Non-pigmented ciliary epithelial cell (primary cell): ENCODE measurements around the gene LRRC61.
"Not testable (repeated sequence)": the region's sequence is repeated elsewhere in the genome, so short reads cannot be mapped to it uniquely, and the experiment has no call there.

Experiments
- DNase-seq: peaks from one replicate; pipeline ENCODE4 v3.0.0-alpha.2; 2010; ENCODE audit warnings: low read depth

The LRRC61 gene

GRCh38 chr7:150322833-150323681, at the start of gene LRRC61, which contains the start of gene ACTR3C:
LRRC61 (plus strand) TSS chr7:150323355; CDS start chr7:150336862, 13,507 bp downstream.
ACTR3C (minus strand) TSS chr7:150323545; CDS start chr7:150295296, 28,249 bp downstream.
- DNase-seq: no peak

- DNase-seq: not testable (repeated sequence)
Observed at GRCh38 chr7:150276132-150276695, 46.9 kb upstream of the LRRC61 start.

GRCh38 chr7:150278383-150278782, 44.8 kb upstream of the LRRC61 start:
- DNase-seq: not testable (repeated sequence)

GRCh38 chr7:150281681-150282403, 41.3 kb upstream of the LRRC61 start:
- not testable (repeated sequence) for DNase-seq

- DNase-seq: not testable (repeated sequence)
Observed at GRCh38 chr7:150283111-150283510, 40.0 kb upstream of the LRRC61 start.

- not testable (repeated sequence) for DNase-seq
Observed at GRCh38 chr7:150283608-150284007, 39.5 kb upstream of the LRRC61 start.

GRCh38 chr7:150285849-150286754, 37.1 kb upstream of the LRRC61 start:
- not testable (repeated sequence) for DNase-seq

GRCh38 chr7:150287815-150288214, 35.3 kb upstream of the LRRC61 start:
- DNase-seq: not testable (repeated sequence)

GRCh38 chr7:150288816-150289215, 34.3 kb upstream of the LRRC61 start:
- DNase-seq: not testable (repeated sequence)

- not testable (repeated sequence) for DNase-seq
Observed at GRCh38 chr7:150290317-150290716, 32.8 kb upstream of the LRRC61 start.

- not testable (repeated sequence) for DNase-seq
Observed at GRCh38 chr7:150295027-150295426, 28.1 kb upstream of the LRRC61 start.

GRCh38 chr7:150295614-150296013, 27.5 kb upstream of the LRRC61 start:
- not testable (repeated sequence) for DNase-seq

- not testable (repeated sequence) for DNase-seq
Observed at GRCh38 chr7:150296802-150297201, 26.4 kb upstream of the LRRC61 start.

GRCh38 chr7:150297978-150298377, 25.2 kb upstream of the LRRC61 start:
- DNase-seq: not testable (repeated sequence)

- DNase-seq: not testable (repeated sequence)
Observed at GRCh38 chr7:150302908-150303310, 20.2 kb upstream of the LRRC61 start.

GRCh38 chr7:150304499-150305258, 18.5 kb upstream of the LRRC61 start:
- not testable (repeated sequence) for DNase-seq

GRCh38 chr7:150305259-150305902, 17.8 kb upstream of the LRRC61 start:
- not testable (repeated sequence) for DNase-seq

GRCh38 chr7:150305903-150306284, 17.3 kb upstream of the LRRC61 start:
- DNase-seq: not testable (repeated sequence)

GRCh38 chr7:150306377-150306776, 16.8 kb upstream of the LRRC61 start:
- not testable (repeated sequence) for DNase-seq

GRCh38 chr7:150307129-150307528, 16.0 kb upstream of the LRRC61 start:
- DNase-seq: no peak
